Measurements from ENCODE around the gene LRP5. TPM values are rescaled to one million over a fixed set of nuclear protein-coding genes. Genes with fewer than 3 reads are reported as not detected.

The LRP5 gene
- total and polyA plus RNA-seq, 8 donors, result 11.8 to 152 (median 44.2) TPM

DNA sequence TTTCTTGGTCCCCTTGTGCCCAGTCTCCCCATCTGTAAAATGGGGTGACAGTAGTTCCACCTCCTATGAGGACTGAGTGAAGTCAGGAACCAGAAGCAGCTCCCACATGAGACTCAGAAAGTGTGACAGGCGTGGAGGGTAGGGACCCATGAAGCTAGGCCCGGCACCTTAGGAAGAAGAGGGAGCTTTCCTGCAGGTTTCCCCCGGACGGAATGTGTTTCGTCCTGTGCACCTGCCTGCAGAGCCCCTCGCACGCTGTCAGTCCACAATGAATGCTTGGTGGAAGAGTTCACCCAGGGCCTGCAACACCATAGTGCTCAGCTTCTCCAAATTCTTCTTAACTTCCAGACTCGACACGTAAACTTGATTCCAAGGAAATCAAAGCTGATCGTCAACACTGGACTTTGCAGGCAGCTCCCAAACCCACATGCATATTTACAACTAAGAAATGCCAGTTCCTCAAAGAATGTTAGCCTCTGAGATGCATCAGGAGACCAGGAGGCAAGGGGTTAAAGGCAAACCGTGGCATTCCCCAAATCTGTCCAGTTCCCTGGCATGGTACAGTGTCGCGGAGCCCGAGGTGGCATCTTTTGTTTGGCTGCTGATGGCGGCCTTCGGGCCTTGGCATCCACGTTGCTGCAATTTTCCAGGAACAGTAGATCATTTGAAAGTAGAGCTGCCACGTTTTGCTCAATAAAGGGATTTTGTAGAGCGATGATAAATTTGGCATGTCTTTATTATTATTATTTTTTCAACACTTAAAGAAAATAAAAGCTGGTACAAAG is 15.4 kb downstream of the LRP5 start:
- 39 to 54% (median 42%) methylated on average over 19 of the region's 19 CpGs for WGBS, 5 donors
- TF ChIP-seq EP300 (IDR thresholded peaks at IDR 0.05) (no peak), POLR2A (IDR thresholded peaks at IDR 0.05) (no peak)
- TF ChIP-seq, protein P1, sequence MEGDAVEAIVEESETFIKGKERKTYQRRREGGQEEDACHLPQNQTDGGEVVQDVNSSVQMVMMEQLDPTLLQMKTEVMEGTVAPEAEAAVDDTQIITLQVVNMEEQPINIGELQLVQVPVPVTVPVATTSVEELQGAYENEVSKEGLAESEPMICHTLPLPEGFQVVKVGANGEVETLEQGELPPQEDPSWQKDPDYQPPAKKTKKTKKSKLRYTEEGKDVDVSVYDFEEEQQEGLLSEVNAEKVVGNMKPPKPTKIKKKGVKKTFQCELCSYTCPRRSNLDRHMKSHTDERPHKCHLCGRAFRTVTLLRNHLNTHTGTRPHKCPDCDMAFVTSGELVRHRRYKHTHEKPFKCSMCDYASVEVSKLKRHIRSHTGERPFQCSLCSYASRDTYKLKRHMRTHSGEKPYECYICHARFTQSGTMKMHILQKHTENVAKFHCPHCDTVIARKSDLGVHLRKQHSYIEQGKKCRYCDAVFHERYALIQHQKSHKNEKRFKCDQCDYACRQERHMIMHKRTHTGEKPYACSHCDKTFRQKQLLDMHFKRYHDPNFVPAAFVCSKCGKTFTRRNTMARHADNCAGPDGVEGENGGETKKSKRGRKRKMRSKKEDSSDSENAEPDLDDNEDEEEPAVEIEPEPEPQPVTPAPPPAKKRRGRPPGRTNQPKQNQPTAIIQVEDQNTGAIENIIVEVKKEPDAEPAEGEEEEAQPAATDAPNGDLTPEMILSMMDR (IDR thresholded peaks at IDR 0.05), result no peak

DNA sequence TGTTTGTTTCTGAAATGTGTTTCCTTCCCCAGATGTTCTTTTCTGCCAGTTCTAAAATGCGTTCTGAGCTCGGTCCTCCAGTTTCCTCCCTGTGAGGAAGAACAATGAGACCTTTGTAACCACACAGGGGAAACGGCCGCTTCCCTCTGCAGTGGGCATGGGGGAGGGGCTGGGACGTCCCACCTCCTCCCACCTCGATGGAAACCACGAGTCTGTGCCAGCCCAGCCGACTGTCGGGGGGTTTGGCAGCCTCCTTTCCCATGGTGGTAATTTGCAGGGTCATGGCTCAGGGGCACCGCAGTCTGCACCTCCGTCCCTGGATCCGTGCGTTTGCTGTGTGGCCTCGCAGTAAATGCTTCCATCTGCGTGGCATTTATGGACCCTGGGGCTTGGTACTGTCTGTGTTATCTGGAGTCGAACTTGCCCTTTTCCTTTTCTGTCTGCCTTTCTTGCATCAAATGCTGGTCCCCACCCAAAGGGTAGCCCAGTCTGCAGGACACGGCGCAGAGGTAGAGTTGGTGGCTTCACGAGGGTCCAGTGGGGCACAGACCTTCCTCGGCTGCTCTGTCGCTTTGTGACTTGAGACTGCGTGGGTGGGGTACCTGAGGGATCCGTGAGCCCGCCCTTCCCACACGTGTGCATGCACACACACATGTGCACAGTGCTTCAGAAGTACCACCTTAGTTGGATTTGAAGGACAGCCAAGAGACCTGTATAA is 16.1 kb downstream of the LRP5 start:
- no peaks in the 10 kb centered on the region for H3K27me3 ChIP-seq
- H3K4me1 ChIP-seq, result peaks cover 64 to 100% (median 94%) of the 10 kb centered on the region in 4 donors
- no peaks in the 10 kb centered on the region for H3K36me3 ChIP-seq
- 19 to 33% (median 25%) methylated on average over 23 to 25 of the region's 25 CpGs for WGBS, 5 donors
- no peaks in the 10 kb centered on the region for H3K9me3 ChIP-seq
- peak overlapping the region; percentile 4 to 83 (median 74) for H3K27ac ChIP-seq
- H3K4me3 ChIP-seq, result no peak overlapping the region
- DNase-seq, result peak; percentile 51 to 87
- intact Hi-C loops (cut with DNase I; ENCODE audit: low total_unique reads), result no loop called here
- peak in 2 of 3 donors; percentile 27 to 46 for TF ChIP-seq POLR2AphosphoS5 (IDR thresholded peaks at IDR 0.05)
- TF ChIP-seq, protein P1 (IDR thresholded peaks at IDR 0.05), result no peak

More for the DNA sequence above, 15.4 kb downstream of the LRP5 start:
- Histone ChIP-seq H3K4me3 (no peak overlapping the region), H3K4me1 (peaks cover 65 to 100% (median 95%) of the 10 kb centered on the region in 4 donors), H3K27me3 (no peaks in the 10 kb centered on the region), H3K9me3 (no peaks in the 10 kb centered on the region), H3K36me3 (no peaks in the 10 kb centered on the region), H3K27ac (peak overlapping the region; percentile 29 to 83 (median 74))
- intact Hi-C loops (cut with DNase I; ENCODE audit: low total_unique reads), result no loop called here
- no peak for DNase-seq

DNA sequence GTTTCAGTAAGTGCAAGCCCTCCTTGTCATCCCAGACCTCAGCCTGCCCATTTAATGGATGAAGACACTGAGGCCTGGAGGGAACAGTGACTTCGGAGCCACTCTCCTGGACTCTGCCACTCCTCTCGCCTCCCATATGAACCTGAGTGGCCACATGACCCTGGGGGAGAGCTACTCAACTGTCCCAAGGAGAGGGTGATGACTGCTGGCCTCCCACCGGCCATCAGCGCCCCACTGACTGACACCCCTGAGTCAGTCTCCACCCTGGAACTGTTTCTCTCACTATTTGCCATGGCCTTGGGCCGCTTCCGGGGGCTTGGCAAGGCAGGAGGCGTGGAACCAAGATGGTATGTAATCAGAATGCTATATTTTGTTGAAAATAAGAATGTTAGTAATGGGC is 17.1 kb downstream of the LRP5 start:
- H3K36me3 ChIP-seq, result no peaks in the 10 kb centered on the region
- H3K27me3 ChIP-seq, result no peaks in the 10 kb centered on the region
- 64 to 80% (median 76%) methylated on average over 7 of the region's 7 CpGs for WGBS, 5 donors
- TF ChIP-seq POLR2A (IDR thresholded peaks at IDR 0.05) (no peak), EP300 (IDR thresholded peaks at IDR 0.05) (no peak), POLR2AphosphoS5 (IDR thresholded peaks at IDR 0.05) (no peak)
- TF ChIP-seq, protein P1 (IDR thresholded peaks at IDR 0.05), result no peak
- no peak overlapping the region for H3K4me3 ChIP-seq
- H3K9me3 ChIP-seq, result no peaks in the 10 kb centered on the region
- DNase-seq, result peak in 1 of 2 donors; percentile 28
- H3K27ac ChIP-seq, result peak overlapping the region in 4 of 5 donors; percentile 39 to 86 (median 80)
- intact Hi-C loops (cut with DNase I; ENCODE audit: low total_unique reads), result no loop called here
- peaks cover 64 to 96% (median 87%) of the 10 kb centered on the region in 4 donors for H3K4me1 ChIP-seq

DNA sequence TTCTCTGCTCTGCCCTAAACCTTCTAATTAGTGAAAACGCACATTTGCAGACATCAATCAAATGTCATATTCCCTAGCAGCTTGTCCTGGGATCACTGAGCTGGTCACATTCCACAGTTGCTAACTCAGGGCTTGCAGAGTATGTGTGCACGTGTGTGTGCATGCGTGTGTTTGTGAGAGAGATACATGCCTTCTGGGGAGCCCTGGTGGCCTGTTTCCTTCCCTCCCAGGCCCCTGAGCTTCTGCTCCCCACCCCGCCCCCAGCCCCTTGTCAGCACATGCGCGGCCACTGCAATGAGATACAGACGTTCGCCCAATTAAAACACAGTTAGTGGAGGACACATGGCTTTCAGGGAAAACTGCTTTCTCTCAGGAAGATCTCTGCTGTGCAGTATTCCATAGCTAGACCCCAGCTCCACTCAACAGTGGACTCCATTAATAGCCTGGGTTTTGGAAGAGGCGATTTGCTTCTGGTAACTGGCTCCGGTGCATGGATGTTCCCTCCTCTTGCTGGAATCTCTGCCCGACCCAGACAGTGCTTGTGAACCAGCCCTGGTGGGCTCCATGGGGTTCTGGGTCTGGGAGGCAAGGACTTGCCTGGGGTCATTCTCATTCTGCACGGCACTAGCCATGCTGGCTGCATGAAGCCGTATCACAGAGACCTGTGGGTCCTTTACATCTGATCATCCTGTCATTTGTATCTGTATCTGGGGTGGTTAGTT is 17.7 kb downstream of the LRP5 start:
- TF ChIP-seq, protein P1 (IDR thresholded peaks at IDR 0.05), result no peak
- no peak for TF ChIP-seq EP300 (IDR thresholded peaks at IDR 0.05)
- no peak for TF ChIP-seq POLR2A (IDR thresholded peaks at IDR 0.05)
- TF ChIP-seq POLR2AphosphoS5 (IDR thresholded peaks at IDR 0.05), result no peak
- Histone ChIP-seq H3K27me3 (no peaks in the 10 kb centered on the region), H3K4me1 (peaks cover 62 to 91% (median 82%) of the 10 kb centered on the region in 4 donors), H3K9me3 (no peaks in the 10 kb centered on the region), H3K27ac (peak overlapping the region; percentile 60 to 86 (median 78)), H3K36me3 (no peaks in the 10 kb centered on the region), H3K4me3 (no peak overlapping the region)
- intact Hi-C loops (cut with DNase I; ENCODE audit: low total_unique reads), result no loop called here
- WGBS, 5 donors, result 58 to 78% (median 66%) methylated on average over 10 to 13 of the region's 13 CpGs
- DNase-seq, result peak in 1 of 2 donors; percentile 75
